Stimulated activated CD4-positive, alpha-beta T cell treated with anti-CD3 and anti-CD28 coated beads, Interleukin-4, amount 100 ng/mL, for 24 hours (primary cell): ENCODE data around the gene DNAAF1.

Experiments
- DNase-seq: peaks from one replicate; pipeline ENCODE4 v3.0.0-alpha.2; 2020

Gene DNAAF1

DNA sequence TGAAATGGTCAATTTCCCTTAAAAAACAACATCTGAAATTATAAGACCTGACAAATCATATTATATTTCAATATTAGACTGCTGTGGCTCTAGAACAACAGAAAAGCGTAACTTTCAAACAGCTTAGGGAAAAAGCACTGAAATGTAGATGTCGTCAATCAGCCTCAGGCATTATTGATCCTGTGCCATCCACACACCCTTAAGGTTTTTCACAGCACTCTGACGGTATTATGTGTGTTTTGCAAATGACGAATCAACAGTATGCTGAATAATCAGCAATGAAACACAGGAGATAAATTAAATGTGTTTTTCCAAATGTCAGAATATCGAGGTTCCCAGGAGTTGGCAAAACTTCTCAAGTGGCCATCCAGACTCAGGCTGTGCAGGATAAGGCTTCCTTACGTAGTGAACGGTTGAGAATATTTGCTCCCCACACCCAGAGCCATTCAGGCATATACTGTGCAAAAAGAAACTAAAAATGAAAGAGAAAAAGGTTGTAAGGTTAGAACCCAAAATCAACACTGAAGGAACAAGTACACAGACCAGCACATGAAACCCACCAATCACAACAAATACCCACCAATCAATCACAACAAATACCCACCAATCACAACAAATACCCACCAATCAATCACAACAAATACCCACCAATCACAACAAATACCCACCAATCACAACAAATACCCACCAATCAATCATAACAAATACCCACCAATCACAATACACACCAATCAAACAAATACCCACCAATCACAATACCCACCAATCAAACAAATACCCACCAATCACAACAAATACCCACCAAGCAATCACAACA, 20.6 kb upstream of the DNAAF1 start:
- no peak for DNase-seq

DNA sequence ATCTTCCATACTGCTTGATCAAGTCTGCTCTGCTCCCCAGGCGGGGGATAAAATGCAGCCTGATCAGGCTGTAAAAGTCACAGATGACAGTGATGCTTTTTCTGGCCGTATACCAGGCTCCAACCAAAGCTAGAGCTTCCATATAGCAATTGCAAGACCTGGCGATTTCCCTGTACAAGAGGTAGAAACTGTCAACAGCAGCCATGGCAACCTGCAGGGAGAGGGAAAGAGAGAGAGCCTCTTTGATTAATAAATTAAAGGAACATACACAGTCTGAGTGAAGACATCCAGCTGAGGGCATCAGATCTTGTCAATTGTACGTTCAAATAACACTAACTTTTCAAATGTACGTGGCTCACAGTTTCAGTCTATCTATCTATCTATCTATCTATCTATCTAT, 14.0 kb upstream of the DNAAF1 start:
- DNase-seq = no peak

DNA sequence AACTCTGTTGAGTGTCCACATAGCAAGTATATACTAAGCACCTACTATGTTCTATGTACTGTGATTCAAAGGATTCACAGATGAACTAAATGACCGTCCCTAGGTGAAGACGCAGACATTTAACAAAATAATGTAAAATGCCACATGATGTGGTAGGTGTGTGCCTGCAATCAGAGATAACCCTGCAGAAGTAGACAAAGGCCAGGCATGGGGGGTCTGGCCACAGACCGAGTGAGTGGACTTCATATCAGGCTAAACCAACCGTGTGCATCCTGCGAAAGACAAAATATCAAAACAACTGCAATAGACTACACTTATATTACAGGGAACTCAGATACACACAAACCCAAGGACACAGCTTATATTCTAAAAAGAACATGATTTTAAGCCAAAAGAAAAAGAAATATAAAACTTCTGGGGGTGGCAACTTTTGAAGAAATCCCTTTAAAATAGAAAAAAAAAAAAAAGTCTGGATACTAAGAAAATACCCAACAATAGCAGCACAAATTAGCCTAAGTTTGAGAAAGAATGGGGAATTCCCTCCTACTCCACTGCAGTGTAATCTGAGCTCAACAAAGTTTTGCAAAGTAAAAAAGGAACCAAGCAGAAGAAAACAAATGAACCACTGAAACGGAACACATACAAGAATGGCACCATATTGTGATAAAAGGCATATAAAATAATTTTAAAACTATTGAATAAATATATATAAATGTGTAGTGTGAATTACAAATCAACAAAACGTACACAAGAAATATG, 12.4 kb upstream of the DNAAF1 start:
- DNase-seq = no peak

DNA sequence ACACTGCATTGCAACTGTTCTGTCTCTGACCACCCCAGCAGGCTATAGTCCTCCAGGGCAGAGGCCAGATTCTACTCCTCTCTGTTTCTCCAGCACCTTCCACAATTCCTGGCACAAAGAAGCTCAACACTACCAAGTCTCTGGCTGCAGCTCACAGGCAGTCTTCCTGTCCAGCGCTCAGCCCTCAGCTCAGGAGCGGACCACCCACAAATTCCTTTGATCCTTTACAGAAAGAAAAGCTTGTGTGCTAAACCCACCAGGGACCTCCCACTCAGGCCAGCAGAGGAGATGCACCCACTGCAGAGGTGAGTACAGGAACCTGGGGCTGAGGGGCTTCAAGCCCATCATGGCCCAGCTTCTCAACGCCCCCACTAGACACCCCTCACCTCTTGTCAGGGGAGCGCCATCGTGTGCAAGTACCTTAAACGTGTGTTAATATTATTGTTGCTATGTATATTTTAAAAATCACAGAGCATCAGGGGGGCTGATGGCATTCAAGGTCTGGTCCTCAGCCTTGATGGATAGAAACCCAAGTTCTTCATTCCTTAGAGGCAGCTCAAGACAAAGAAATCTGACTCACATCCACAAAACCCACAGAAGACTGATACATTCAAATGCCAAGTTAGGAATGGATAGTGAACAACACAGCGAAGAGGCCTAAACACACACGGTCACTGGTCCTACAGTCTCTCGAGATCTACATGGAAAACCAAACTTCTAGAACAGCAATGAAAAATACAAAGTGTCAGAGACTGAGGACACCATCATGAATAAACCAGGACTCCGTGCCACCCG, 8.6 kb upstream of the DNAAF1 start:
- no peak for DNase-seq

DNA sequence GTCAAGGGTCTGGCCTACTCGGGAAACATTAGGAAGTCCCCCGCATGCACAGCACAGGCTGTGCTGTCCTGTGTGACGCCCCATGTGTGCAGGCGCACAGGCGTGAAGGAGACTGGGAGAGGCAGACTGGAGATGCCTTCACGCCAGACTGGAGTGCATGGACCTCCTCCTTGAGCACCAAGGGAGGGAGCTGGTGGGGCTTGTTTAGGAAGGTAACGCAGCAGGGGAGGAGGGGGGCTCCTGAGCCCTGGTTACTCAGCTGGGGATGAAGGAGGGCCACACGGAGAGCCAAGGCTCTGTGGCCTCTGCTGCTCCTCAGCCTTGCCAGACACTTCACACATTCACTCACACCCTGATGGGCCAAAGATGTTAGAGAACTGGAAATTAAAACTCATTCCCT, 7.8 kb upstream of the DNAAF1 start:
- no peak for DNase-seq

DNA sequence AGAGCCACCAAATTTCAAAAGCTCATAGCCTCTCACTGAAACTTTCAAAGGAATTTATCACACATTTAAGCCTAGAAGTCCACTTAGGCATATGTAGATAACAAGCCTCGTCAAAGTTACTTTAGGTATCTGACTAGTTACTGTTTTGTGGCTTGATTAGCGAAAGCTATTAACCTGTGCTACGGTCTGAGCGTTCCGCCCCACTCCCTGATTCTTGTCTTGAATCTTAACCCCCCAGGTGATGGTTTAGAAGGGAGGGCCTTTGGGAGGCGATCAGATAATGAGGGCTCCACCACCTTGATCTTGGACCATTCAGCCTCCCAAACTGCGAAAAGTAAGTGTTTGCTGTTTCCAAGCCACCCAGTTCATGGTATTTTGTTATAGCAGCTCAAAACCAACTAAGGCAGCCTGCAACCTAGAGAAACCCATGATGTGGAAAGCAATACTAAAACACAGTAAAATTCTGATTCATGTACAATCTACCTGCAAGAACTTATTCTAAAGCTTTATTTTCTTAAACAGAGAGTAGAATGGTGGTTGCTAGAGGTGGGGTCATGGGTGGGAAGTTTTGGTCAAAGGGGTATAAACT, 7.2 kb upstream of the DNAAF1 start:
- DNase-seq = no peak

DNA sequence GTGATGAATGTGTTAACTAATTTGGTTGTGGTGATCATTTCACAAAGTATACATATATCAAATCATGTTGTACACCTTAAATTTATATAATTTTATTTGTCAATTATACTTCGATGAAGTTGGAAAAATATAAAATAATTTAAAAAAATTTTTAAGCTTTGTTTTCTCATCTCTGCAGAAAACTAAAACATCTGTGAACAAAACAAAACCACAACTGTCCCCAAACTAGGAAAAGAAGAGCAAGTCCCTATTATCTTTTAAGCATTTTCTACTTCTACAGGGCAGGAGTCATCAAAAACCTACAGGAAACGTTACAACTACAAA, 6.6 kb upstream of the DNAAF1 start:
- DNase-seq = no peak

DNA sequence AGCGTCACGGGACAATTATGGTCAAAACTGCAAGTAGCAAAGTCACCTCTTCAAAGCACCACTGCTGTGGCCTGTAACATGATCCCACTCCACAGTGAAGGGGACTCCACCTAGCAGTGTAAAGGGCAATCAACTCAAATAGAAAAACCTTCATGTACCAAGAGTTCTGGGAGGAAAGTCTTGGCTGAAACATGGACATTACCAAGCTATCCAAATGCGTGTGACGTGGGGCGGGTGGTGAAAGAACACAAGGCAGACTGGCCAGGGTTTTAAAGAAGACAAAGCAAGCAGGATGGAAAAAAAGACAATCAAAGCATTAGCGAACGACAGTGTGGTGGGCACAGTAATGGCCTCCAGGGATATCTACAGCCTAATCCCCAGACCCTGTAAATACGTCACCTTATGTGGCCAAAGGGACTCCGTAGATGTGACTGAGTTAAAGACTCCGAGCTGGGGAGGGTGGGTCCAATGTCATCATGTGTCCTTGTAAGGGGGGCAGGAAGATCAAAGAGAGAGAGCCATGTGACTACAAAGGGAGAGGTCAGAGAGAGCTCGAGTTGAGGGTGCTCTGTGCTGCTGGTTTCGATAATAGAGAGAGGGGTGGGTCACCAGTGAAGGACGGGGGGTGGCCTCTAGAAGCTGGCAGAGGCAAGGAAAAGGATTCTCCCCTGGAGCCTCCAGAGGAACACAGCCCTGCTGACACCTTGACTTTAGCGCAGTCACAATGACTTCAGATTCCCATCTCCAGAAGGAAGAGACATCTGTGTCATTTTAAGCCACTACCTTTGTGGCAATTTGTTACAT, 6.1 kb upstream of the DNAAF1 start:
- DNase-seq = no peak

DNA sequence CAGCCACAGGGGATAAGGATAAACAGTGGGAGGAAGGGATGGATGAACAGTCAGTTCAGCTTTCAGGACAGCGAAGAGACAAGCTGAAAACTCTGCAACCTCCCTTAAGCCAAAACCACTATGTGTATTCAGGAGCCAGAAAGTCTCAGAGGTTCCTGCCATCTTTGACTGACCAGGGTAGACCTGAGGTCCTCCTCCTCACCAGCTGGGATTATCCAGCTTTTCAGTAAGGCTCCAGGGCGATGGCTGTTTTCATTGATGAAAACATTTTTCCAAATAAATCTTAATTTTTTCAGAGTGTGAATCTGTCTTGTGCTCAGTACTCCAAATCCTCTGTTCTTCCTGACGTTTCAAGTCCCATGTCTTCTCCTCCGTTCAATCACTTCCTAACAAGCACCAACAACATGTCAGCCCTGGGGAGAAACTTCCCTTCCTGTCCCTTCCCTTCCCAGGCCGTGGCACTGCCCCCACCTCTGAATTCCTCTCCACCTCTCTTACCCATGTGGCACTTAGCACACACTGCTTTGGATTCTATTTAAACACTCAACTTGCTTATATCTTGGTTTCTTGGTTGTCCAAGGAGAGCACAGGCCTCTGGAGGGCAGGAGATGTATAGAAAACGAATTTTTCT, 5.4 kb upstream of the DNAAF1 start:
- DNase-seq = no peak

DNA sequence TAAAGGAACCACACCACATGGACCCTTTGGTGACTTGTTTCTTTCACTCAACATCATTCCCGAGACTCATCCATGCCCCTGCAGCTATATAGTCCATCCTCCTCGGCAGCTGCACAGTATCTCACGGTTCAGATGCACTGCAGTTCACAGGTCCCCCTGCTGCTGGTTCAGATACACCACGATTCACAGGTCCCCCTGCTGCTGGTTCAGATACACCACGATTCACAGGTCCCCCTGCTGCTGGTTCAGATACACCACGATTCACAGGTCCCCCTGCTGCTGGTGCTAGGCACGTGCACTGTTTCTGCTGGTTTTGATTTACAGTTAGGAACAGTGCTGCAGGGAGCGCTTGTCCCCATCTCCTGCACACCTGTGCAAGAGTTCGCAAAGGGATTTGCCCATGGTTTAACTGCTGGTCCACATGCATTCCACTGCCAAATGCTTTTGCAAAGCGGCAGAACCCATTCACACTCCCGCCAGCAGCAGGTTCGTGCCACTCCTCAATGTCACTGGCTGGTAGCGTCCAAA, 3.9 kb upstream of the DNAAF1 start:
- no peak for DNase-seq

DNA sequence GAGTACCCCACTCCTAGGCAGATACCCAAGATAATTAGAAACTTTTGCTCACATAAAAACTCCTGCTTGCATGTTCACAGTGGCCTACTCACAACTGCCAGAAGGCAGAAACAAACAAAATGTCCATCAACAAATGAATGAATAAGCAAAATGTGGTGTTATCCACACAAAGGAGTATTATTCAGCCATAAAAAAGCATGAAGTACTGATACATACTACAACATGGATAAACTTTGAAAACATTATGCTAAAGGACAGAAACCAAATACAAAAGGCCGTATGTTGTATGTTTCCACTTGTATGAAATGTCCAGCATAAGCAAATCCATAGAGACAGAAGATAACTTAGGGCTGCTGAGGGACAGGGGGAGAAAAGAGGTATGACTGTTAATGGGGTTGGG, 2.0 kb upstream of the DNAAF1 start:
- DNase-seq = no peak

DNA sequence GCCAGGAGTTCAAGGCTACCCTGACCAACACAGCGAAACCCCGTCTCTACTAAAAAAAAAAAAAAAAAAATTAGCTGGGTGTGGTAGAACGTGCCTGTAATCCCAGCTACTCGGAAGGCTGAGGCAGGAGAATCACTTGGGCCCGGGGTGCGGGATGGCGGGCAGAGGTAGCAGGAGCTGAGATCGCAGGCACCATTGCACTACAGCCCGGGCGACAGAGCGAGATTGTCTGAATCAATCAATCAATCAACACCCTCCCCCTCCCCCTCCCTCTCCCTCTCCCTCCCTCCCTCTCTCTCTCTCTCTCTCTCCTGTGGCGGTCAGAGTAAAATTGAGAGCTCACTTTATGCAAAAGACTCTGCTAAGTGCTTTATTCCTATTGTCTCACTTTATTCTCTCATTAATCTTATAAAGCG, 1.3 kb upstream of the DNAAF1 start:
- no peak for DNase-seq

DNA sequence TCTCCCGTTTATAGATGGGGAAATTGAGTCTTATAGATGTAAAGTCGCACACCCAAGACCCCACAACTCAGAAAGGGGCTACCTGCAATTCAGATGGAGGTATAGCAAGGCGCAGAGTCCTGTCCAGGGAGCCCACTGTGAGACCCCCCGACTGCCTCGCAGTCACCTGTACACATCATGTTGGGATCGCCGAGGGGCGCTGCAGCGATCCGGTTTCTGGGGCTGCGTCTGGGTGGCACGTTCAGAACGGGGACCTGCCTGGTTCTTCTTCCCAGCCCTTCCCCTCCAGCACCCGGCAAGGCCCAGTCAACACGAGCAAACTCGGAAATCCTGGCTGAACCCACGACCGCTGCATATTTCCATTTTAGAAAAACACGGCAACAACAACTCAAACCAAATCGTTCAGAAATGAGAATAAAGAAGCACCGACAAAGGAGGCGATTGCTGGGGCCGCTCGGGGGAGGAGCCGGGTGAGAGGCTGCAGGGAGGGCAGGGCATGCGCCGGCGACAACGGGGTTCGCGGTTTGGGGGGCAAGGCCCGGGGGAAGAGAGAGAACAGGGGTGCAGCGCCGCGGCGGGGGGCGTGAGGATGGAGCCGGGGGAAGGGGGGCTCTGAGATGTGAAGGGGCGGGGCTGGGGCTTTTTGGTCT, 774 bp upstream of the DNAAF1 start:
- peak; percentile 38 for DNase-seq

DNA sequence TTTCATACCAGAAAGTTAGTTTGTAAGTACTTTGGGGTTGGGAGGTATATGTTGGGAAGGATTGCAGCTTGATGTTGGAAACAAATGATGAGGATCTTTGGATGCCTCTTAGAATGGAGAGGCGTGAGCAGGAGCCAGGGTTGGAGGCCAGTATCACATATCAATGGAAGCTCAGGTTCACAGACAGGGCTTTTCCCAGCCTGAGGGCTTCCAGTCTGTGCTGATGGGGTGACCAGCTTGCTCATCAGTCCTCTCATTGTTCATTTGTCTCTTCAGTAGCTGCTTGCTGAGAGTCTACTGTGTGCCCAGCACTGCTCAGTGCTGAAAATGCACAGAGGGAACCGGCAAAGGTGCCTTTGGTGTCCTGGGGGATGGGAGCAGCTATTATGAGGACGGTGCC, 5.8 kb downstream of the DNAAF1 start:
- DNase-seq = no peak

DNA sequence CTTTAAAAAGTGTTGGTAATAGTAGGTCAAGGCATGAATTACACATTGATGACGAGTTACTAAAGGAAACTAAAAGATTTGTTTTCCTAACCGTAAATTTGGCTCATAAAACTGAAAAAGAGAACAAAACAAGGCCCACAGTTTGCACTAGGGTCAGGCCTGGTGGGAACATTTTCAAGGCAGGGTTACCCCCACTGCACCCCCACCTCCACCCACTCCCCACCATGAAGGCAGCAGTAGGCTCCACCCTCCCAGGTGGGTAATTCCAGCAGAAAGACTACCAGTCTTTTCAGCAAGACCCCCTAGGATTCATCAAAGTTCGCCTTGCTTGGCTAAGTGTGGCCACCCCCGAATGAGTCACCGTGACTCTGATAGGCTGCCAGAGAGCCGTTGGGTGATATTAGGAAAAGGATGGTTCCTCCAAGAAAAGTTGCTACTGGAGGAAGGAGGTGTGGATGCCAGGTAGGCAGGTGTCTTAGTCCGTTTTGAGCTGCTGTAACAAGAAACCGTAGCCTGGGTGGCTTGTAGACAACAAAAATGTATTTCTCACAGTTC, 8.6 kb downstream of the DNAAF1 start:
- no peak for DNase-seq

DNA sequence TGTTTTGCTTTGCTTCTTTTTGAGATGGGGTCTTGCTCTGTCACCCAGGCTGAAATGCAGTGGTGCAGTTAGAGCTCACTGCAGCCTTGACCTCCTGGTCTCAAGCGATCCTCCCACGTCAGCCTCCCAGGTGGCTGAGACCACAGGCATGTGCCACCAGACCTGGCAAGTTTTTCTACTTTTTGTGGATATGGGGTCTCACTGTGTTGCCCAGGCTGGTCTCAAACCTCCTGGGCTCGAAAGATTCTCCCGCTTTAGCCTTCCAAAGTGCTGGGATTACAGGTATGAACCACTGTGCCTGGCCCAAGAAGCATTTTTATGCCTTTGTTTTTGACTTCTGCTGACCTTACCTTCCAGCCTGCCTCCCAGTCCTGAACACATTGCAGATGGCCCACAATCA, 10.1 kb downstream of the DNAAF1 start:
- no peak for DNase-seq

DNA sequence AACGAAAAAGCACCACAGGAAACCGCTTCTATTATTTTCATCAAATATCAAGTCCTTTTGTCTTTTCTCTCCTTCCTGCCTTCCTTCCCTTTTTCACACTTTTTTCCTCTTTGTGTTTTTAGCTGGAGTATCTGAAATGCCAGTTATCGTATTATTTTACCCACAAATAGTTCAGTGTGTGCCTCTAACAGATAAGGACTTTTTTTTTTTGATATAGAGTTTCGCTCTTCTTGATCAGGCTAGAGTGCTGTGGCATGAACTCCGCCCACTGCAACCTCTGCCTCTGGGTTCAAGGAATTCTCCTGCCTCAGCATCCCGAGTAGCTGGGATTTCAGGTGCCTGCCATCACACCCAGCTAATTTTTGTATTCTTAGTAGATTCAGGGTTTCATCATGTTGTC, 10.7 kb downstream of the DNAAF1 start:
- no peak for DNase-seq

DNA sequence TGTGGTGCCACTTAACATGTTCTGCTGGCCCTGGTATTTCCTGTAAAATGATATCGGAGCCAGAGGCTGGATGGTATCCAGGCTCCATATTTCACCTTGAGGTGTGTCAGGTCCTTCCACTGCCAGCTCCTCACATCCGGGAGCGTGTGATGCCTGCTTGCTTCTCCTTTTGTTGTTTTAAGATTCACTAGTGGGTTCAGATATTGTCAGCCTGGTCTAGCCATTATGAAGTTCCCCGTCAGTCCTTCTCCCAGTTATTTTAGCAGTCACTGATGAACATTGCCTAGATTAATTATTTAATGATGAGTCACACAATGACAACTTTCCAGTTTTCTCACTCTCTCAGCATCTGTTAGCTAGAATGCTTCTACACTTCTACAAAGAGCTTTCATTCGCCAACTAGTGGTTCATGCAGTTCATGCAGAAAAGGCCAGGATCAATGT, 11.3 kb downstream of the DNAAF1 start:
- DNase-seq = no peak

DNA sequence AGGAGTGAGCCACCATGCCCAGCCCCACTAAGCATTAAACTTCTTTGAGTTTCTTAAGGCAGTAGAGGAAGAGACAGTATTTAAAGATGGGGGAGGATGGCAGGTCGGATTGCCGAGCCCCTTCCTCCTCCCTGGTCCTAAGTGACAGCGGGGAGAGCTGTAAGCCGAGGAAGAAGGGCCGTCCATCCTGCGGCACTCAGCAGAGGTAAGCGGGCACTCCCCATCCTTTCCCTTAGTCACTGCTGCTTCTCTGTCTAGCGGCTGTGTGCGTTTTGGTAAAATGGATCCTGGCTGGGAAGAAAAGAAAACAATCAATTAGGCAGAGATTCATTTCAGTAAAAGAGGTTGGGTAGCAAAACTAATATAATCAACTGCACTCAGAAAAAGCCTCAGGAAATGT, 13.9 kb downstream of the DNAAF1 start:
- DNase-seq = no peak

DNA sequence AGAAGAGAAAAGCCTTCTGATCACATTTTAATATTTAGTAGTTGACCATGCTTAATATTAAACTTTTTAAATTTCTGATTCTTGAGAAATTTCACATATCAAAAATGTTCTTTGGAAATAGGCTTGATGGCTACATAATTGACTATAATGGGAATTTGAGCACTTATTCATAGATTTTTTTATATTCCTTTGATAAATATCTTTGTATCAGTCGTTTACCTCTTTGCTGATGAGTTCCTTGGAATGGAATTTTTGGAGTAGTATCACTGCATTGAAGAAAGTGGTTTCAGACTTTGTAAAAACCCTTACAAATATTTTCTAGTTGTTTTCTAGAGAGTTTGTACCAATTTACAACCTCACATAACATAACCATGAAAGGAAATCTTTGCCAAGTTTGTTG, 14.7 kb downstream of the DNAAF1 start:
- DNase-seq = no peak

DNA sequence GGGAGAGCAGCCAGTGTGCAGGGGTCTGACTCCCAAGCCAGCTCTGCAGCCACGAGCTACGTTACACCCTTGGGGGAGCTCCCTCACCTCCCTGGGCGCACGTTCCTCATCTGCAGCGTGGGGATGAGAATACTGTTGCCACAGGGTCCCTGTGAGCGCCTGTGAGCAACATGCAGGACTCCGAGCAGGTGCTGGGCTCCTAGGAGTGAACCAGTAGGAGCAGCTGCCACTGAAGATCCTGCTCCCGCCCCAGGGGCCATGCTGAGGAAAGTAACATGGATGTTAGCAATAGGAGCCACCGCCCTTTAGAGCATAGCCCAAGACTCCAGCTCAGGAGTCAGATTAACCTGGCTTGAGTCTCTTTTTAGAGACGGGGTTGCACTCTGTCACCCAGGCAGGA, 15.9 kb downstream of the DNAAF1 start:
- DNase-seq = no peak
